Breast epithelium (tissue), 3 donors: ENCODE results near the gene SLC35E4.

Experiments
- POLR2AphosphoS5 ChIP-seq, 3 donors: sonication (generic); formaldehyde crosslinking; IDR thresholded peaks; one replicate each; pipeline ENCODE4 v1.6.1; 2017; ENCODE audit warnings: antibody characterized with exemption in 3 of 3
- TF ChIP-seq, protein P1 (sequence below), 3 donors: fragments of 450-650 bp; IDR thresholded peaks; one replicate each; pipeline ENCODE4 v1.5.1; 2016 to 2017; ENCODE audit warnings: antibody characterized with exemption in 3 of 3, mild to moderate bottlenecking in 3 of 3, moderate library complexity in 3 of 3

DNA sequence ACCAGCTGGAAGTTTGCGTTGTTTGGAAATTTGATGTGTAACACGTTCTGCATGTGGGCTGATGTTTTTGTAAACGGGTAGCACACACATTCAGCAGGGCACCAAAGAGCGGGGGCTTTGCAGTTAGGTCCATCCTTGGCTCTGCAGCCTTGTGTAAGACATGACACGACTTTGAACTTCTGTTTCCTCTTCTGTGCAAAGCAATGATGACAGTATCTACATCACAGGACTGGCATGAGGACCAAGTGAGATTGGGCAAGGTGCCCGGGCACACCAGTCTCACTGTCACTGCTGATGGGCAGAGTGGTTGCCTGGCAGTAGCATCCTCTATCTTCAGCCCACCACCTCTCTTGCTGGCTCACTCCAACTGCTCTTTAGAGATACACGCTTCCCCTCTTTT, 25.3 kb upstream of the SLC35E4 start:
- TF ChIP-seq, protein P1, sequence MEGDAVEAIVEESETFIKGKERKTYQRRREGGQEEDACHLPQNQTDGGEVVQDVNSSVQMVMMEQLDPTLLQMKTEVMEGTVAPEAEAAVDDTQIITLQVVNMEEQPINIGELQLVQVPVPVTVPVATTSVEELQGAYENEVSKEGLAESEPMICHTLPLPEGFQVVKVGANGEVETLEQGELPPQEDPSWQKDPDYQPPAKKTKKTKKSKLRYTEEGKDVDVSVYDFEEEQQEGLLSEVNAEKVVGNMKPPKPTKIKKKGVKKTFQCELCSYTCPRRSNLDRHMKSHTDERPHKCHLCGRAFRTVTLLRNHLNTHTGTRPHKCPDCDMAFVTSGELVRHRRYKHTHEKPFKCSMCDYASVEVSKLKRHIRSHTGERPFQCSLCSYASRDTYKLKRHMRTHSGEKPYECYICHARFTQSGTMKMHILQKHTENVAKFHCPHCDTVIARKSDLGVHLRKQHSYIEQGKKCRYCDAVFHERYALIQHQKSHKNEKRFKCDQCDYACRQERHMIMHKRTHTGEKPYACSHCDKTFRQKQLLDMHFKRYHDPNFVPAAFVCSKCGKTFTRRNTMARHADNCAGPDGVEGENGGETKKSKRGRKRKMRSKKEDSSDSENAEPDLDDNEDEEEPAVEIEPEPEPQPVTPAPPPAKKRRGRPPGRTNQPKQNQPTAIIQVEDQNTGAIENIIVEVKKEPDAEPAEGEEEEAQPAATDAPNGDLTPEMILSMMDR (IDR thresholded peaks at IDR 0.05) = no peak
- TF ChIP-seq POLR2AphosphoS5 (IDR thresholded peaks at IDR 0.05) = no peak
